Stimulated activated CD4-positive, alpha-beta T cell treated with anti-CD3 and anti-CD28 coated beads, Interleukin-12 subunit alpha, Interleukin-12 subunit beta, amount 100 ng/mL, for 4 hours (primary cell): ENCODE data around the gene CCKAR.

Experiments
- DNase-seq: peaks from one replicate; pipeline ENCODE4 v3.0.0-alpha.2; 2020

The CCKAR gene

GRCh38 chr4:26489101-26489985, 941 bp downstream of the CCKAR start:
- DNase-seq = no peak

- DNase-seq = no peak
Measured at GRCh38 chr4:26485684-26486083, 4.6 kb downstream of the CCKAR start.

- DNase-seq = no peak
Measured at GRCh38 chr4:26484516-26484915, 5.8 kb downstream of the CCKAR start.

- DNase-seq = no peak
Measured at GRCh38 chr4:26484032-26484515, 6.2 kb downstream of the CCKAR start.

- DNase-seq = no peak
Measured at GRCh38 chr4:26482508-26483462, 7.5 kb downstream of the CCKAR start.

GRCh38 chr4:26478330-26478729, 12.0 kb downstream of the CCKAR start:
- DNase-seq = no peak

GRCh38 chr4:26476545-26476944, 13.7 kb downstream of the CCKAR start:
- no peak for DNase-seq

GRCh38 chr4:26475716-26476115, 14.6 kb downstream of the CCKAR start:
- DNase-seq = no peak

GRCh38 chr4:26474551-26474950, 15.7 kb downstream of the CCKAR start:
- DNase-seq = no peak

GRCh38 chr4:26473893-26474292, 16.4 kb downstream of the CCKAR start:
- no peak for DNase-seq

- no peak for DNase-seq
Measured at GRCh38 chr4:26471890-26472289, 18.4 kb downstream of the CCKAR start.

GRCh38 chr4:26468977-26469376, 21.3 kb downstream of the CCKAR start:
- no peak for DNase-seq

- DNase-seq = no peak
Measured at GRCh38 chr4:26468283-26468949, 21.9 kb downstream of the CCKAR start.

- DNase-seq = no peak
Measured at GRCh38 chr4:26467724-26468123, 22.6 kb downstream of the CCKAR start.

- no peak for DNase-seq
Measured at GRCh38 chr4:26466578-26467270, 23.6 kb downstream of the CCKAR start.

- DNase-seq = no peak
Measured at GRCh38 chr4:26464420-26465095, 25.7 kb downstream of the CCKAR start.

GRCh38 chr4:26463386-26463785, 26.9 kb downstream of the CCKAR start:
- DNase-seq = no peak

- DNase-seq = no peak
Measured at GRCh38 chr4:26462874-26463273, 27.4 kb downstream of the CCKAR start.

- no peak for DNase-seq
Measured at GRCh38 chr4:26459756-26460530, 30.3 kb downstream of the CCKAR start.

- DNase-seq = no peak
Measured at GRCh38 chr4:26459054-26459755, 31.1 kb downstream of the CCKAR start.
